Cerebellar cortex (tissue), 1 donor: Measurements from ENCODE around the gene GRAMD1A.
A peak's percentile ranks its signal among the peaks of the same experiment; 100 is the strongest.

Experiments used
- DNase-seq: peaks from one replicate; pipeline ENCODE4 v3.0.0-alpha.2; 2015; ENCODE audit warnings: low spot score

GRAMD1A gene

GRCh38 chr19:35055715-35056179, 55.6 kb downstream of the GRAMD1A start:
- peak; percentile 55 for DNase-seq

GRCh38 chr19:35056513-35057063, 56.5 kb downstream of the GRAMD1A start:
- DNase-seq, result peak; percentile 90

GRCh38 chr19:35058370-35058769, 58.2 kb downstream of the GRAMD1A start:
- DNase-seq, result no peak

DNA sequence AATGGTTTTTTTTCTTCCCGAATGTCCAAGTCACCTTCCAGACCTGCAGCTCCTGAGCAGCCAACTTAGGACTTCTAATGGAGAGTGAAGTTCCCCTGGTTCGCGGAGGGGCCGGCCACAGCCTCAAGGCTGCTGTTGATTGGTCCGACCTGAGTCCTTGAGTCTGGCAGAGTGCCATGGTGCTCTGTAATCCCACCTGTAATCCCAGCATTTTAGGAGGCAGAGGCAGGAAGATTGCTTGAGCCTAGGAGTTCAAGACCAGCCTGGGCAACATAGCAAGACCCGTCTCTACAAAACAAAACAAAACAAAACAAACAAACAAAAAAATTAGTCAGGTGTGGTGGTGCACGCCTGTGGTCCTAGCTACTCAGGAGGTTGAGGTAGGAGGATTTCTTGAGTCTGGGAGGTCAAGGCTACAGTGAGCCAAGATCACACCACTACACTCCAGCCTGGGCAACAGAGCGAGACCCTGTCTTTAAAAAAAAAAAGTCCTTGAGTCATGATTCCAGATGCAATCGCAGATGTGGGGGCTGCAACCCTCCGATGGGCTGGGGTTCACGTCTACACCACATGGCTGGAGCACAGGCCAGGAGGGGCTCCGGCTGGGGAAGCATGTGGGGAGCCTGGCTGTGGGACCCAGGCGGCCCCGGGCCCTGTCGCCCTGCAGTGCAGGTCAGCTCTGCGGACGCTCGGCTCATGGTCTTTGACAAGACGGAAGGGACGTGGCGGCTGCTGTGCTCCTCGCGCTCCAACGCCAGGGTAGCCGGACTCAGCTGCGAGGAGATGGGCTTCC, 59.1 kb downstream of the GRAMD1A start:
- DNase-seq, result no peak

GRCh38 chr19:35059799-35060091, 59.6 kb downstream of the GRAMD1A start:
- DNase-seq, result no peak

GRCh38 chr19:35060160-35060855, 60.2 kb downstream of the GRAMD1A start:
- DNase-seq, result no peak

DNA sequence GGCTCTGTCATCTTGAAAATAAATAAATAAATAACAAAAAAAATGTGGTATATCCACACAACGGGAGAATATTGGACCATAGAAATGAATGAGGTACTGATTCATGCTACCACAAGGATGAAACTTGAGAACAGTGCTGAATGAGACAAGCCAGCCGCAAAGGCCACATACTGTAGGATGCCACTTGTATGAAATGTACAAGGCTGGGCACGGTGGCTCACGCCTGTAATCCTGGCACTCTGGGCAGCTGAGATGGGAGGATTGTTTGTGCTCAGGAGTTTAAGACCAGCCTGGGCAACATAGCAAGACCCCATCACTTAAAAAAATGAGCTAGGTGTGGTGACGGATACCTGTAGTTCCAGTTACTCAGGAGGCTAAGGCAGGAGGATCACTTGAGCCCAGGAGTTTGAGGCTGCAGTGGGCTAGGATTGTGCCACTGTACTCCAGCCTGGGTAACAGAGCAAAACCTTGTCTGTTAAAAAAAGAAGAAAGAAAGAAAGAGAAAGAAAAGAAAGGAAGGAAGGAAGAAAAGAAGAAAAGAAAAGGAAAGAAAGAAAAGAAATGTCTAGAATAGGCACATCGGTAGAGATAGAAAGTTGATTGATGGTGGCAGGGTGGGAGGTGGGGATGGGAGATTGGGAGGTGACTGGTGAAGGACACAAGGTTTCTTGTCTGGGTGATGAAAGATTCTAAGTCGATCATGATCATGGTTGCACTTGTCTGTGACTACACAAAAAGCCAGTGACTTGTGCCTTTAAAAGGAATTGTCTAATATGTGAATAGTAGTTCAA, 61.7 kb downstream of the GRAMD1A start:
- no peak for DNase-seq

DNA sequence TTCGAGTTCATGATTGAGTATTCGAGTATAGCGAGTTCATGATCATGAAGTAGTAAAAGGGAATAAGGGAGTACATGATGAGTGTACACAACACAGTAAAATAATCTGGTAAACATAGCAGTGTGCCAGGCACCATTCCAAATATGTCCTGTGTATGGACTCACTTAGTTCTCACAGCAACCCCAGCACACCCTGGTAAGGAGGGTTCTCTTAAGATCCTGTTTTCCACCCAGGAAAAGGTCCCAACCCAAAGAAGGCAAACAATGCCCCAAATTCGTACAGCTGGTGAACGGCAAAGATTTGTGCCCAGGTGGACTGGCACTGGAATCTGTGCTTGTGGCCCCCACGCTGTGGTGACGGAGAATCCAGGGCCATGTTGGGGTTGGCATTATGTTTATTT, 62.8 kb downstream of the GRAMD1A start:
- DNase-seq, result no peak

- no peak for DNase-seq
Measured at GRCh38 chr19:35063940-35064818, 64.1 kb downstream of the GRAMD1A start.

GRCh38 chr19:35065574-35065973, 65.5 kb downstream of the GRAMD1A start:
- DNase-seq, result no peak

- no peak for DNase-seq
Measured at GRCh38 chr19:35066121-35066520, 66.0 kb downstream of the GRAMD1A start.

DNA sequence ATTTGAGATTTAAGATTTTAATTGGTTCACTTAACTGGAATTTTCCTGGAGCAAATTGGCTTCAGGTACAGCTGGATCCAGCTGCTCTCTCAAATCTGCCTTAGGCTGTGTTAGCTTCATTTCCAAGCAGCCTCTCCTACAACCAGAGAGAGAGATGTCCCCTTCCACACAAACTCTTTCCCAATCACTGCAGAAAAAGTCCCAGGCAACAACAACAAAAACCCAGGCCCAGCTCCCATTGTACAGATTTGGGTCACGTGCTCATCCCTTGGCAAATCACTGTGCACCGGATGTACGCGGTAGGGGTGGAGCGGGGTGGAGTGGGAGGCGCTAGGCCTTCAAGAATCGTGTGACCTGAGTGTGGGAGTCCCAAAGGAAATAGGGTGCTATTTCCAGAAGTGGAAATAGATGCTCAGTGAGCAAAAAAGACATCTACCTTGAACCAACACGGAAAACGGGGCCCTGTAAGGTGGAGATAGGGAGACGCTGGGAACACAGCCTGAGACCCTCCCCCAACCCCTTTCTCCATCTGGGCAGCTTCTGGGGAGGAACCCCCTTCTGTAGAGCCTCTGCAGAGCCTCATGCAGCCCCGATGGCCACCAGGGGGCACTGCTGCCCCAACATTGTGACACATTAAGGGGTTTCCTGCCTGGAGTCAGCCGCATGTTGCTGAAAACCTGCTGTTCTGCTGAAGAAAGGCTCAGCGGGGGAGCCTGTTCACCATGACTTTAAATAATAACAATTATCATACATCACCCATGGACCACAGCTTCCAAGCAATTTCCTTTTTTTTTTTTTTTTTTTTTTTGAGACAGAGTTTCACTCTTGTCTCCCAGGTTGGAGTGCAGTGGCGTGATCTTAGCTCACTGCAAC, 66.8 kb downstream of the GRAMD1A start:
- DNase-seq, result peak; percentile 91

DNA sequence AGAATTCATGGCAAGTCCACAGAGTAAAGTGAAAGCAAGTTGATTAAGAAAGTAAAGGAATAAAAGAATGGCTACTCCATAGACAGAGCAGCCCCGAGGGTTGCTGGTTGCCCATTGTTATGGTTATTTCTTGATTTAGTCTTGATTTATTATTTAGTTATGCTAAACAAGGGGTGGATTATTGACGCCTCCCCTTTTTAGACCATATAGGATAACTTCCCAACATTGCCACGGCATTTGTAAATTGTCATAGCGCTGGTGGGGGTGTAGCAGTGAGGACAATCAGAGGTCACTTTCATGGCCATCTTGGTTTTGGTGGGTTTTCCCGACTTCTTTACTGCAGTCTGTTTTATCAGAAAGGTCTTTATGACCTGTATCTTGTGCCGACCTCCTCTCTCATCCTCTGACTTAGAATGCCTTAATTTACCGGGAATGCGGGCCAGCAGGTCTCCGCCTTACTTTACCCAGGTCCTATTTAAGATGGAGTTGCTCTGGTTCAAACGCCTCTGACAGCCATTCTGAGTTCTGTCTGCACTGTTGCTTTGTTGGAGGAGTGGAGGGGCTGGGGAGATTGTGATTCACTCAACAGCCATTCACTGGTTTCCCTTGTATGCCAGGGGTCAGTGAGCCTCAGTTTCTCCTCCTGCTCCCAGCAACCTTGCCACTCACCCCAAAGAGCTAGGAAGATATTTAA, 69.0 kb downstream of the GRAMD1A start:
- DNase-seq, result no peak

DNA sequence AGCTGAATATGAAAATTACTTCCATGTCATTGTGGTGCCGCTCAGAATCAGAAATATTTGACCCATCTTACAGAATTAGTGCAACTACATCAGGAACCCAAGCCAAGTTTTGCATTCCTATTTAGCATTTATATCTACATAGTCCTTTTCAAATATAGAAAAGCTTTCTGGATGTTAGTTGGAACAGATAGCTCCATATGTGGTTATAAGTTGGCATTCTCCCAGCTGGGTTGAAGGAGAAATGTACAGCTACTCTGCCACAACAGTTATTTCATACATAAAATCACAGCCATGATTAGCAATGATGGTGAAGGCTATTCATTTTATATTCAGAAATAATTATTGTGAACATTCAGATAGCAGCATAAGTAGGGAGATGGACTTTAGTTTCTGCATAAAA, 69.6 kb downstream of the GRAMD1A start:
- DNase-seq, result no peak

DNA sequence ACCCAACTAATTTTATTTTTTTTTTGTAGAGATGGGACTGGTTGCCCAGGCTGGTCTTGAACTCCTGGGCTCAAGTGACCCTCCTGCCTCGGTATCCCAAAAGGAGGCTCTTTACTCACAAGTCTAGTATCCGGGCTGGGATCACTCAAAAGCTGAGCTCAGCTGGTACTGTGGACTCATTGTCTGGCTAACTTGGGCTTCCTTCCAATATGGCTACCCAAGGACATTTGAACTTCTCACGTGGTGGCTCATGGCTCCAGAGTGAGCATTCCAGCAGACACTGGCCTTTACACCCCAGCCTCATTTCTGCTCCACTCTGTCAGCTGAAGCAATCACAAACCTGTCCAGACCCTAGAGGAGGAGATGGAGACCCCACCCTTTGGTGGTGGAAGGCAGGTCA, 70.3 kb downstream of the GRAMD1A start:
- no peak for DNase-seq

- no peak for DNase-seq
Measured at GRCh38 chr19:35073516-35073915, 73.4 kb downstream of the GRAMD1A start.

- no peak for DNase-seq
Measured at GRCh38 chr19:35073941-35074340, 73.8 kb downstream of the GRAMD1A start.

GRCh38 chr19:35074426-35075201, 74.5 kb downstream of the GRAMD1A start:
- no peak for DNase-seq
